Tongue (tissue), 2 donors: ENCODE measurements around the gene CSTF3. TPM values are rescaled to one million over a fixed set of nuclear protein-coding genes. Genes with fewer than 3 reads are reported as not detected.
"Not testable (repeated sequence)": the region's sequence is repeated elsewhere in the genome, so short reads cannot be mapped to it uniquely, and the experiment has no call there.

Source experiments
- DNase-seq: peaks from one replicate; pipeline ENCODE4 v3.0.0-alpha.2; 2015
- total RNA-seq: library from RNA; depleted of rRNA; stranded (reverse); fragments of >200 nt; gene quantifications from one replicate; pipeline ENCODE4 v1.2.3, GENCODE V29; 2014

The CSTF3 gene
- total RNA-seq, 1 donor from 2014 or later, result 34.0 TPM

- DNase-seq, result no peak
Measured at GRCh38 chr11:33083918-33084317, 77.4 kb downstream of the CSTF3 start.

DNA sequence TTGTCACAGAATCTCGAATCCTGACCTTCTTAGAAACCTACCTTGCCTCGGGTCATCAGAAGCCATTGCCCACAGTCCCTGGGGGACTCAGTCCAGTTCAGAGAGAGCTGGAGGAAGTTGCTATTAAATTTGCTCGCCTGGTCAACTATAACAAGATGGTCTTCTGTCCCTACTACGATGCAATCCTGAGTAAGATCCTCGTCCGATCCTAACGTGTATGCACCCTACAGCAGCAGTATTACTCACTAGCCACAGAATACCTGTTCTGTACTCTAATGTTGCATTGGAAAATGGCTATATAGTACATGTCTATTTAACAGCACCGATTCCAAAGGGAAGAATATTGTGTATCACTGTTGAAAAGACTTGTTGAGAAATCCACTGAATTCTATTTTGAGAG is 88.8 kb downstream of the CSTF3 start:
- no peak for DNase-seq

GRCh38 chr11:33068611-33069340 is 92.5 kb downstream of the CSTF3 start:
- DNase-seq, result no peak

DNA sequence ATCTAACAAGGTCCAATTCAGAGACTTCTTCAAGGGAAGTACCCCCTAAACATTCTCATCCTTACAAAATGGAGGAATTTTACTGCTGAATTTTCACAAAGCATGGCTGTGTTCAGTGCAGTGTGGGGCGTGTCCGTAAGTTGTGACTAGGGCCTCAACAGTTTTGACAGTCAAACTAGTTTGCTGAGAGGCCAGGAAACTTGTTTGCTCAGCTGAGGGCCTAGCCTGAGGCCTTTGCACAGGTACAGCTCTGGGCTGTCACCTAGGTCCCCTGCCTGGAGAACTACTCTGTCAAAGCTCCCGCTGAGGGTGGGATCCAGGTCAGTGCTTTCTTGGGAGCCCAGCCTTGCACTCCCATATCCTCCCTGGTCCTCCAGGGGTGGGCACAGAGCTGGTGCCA is 94.0 kb downstream of the CSTF3 start:
- no peak for DNase-seq

GRCh38 chr11:33065445-33066178 is 95.7 kb downstream of the CSTF3 start:
- DNase-seq, result peak; percentile 77

GRCh38 chr11:33064866-33065265 is 96.4 kb downstream of the CSTF3 start:
- DNase-seq, result no peak

GRCh38 chr11:33064033-33064825 is 97.1 kb downstream of the CSTF3 start:
- no peak for DNase-seq

DNA sequence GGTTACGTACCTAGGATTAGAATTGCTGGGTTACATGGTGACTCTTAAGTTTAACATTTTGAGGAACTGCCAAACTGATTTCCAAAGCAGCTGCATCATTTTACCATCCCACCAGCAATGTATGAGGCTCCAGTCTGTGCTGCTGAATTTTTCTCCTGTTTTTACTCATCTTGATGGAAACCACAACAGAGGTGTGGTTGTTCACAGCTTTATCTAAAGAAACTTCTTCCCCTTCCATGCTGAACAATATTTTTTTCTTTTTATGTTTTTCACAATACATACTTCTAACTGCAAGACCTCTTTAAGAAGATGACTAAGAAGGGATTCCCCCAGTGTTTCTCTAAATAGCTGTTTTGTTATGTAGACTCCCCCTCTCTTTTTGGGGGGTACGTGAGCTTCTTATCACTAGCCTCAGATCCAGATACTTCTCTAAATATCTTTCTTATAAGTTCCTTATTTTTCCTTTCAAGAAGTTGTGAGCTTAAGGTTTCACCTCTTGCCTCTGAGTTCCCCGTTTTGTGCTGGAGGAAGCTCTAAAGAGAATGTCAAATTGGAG is 97.9 kb downstream of the CSTF3 start:
- no peak for DNase-seq

DNA sequence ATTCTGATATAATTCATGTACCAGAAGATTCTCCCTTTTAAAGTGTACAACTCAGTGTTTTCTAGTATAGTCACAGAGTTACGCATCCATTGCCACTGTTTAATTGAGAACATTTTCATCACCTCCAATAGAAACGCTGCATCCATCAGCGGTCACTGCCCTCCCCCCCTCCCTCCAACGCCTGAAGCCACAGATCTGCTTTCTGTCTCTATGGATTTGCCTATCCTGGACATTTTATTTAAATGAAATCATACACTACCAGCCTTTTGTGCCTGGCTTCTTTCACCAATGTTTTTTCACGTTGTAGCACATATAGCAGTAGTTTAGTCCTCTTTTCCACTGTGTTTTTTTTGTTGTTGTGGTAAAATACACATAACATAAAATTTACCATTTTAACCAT is 99.1 kb downstream of the CSTF3 start:
- no peak for DNase-seq

GRCh38 chr11:33060271-33060670 is 101.0 kb downstream of the CSTF3 start:
- peak; percentile 32 for DNase-seq

- no peak for DNase-seq
Measured at GRCh38 chr11:33059331-33060007, 101.8 kb downstream of the CSTF3 start.

- no peak for DNase-seq
Measured at GRCh38 chr11:33057284-33057683, 104.0 kb downstream of the CSTF3 start.

- no peak for DNase-seq
Measured at GRCh38 chr11:33055375-33055774, 105.9 kb downstream of the CSTF3 start.

DNA sequence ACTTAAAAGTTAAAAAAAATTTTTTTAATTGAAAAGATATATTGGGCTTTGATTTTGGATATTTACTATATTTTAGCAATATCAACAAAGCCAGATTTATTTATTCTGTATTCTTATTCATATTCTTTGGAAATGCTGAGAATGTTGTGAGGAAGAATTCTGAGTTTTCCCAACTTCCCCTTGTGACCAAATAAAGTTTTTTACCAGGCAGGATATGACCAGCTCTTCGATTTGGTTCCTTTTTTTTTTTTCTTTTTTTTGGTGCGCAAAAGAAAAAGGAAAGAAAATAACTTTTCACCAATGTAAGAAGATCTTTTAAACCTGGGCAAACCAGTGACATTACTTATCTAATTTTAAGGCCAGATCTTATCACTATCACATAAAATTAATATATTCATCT is 109.0 kb downstream of the CSTF3 start:
- no peak for DNase-seq

DNA sequence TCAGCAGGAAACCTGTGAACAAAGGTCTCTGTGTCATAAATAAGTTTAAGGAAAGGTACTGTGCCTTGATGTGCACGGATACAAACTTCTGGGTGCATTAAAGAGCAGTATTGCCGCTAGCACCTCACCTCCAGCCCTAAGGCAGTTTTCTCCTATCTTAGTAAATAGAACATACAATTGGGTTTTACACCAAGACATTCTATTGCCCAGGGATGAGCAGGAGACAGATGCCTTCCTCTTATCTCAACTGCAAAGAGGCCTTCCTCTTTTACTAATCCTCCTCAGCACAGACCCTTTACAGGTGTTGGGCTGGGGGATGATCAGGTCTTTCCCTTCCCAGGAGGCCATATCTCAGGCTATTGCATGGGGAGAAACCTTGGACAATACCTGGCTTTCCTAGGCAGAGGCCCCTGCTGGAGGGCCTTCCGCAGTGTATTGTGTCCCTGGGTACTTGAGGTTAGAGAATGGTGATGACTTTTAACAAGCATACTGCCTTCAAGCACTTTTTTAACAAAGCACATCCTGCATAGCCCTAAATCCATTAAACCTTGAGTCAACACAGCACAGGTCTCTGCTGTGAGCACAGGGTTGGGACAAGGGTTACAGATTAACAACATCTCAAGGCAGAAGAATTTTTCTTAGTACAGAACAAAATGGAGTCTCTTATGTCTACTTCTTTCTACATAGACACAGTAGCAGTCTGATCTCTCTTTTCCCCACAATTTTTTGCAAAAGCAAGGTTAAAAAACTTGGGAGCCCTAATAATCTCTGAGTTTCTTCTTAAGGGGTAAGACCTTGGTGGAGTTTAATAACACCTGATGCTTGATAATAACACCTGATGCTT is 111.5 kb downstream of the CSTF3 start:
- not testable (repeated sequence) for DNase-seq

DNA sequence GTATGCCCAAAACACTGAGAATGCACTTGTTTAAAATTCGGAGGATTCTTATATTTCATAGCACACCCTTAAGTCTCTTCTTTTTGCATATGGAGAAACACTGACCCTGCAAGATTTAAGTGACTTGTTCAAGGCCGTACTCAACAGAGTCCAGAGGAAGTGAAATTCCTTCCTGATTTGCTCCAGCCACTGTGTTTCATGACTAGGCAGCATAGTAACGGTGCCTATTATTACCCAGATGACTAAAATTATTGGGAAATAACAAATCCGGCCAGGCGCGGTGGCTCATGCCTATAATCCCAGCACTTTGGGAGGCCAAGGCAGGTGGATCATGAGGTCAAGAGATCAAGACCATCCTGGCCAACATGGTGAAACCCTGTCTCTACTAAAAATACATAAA is 112.6 kb downstream of the CSTF3 start:
- not testable (repeated sequence) for DNase-seq

GRCh38 chr11:33045551-33046255 is 115.6 kb downstream of the CSTF3 start:
- no peak for DNase-seq

- DNase-seq, result no peak
Measured at GRCh38 chr11:33044285-33044756, 117.0 kb downstream of the CSTF3 start.

DNA sequence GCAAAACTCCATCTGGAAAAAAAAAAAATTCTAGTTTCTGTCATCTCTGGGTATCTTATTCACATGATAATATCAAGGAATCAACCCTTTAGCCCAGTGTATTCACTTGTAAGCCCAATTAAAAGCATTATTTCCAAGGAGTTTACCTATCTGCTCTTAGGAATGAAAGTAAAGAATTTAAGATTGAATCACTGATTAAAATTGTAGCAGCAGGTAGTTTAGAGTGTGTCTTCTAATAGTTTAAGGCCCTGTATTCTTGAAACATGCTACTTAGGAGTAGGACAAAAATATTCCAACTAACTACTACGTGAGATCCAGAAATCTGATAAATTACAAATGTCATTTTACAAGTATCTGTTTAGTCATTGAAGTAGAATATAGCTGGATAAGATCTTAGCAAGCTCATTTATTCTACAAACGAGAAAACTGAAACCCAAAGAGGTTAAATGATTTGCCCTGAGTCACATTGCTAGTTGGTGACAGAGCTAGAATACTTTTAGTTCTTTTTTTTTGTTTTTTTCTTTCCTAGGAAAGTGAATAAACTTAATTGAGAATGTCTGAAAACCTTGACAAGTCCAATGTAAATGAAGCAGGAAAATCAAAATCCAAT is 118.0 kb downstream of the CSTF3 start:
- no peak for DNase-seq
